Ishikawa (cell line): ENCODE data around the gene ADM.

Experiments
- CEBPB ChIP-seq: IDR thresholded peaks from 2 replicates; pipeline ENCODE4 v1.6.1; 2012
- CREB1 ChIP-seq: IDR thresholded peaks from 2 replicates; pipeline ENCODE4 v1.6.1; 2012; ENCODE audit warnings: low read depth
- EGR1 ChIP-seq: IDR thresholded peaks from 2 replicates; pipeline ENCODE4 v1.6.1; 2012
- EP300 ChIP-seq: IDR thresholded peaks from 2 replicates; pipeline ENCODE4 v1.6.1; 2012; ENCODE audit warnings: borderline replicate concordance
- FOXM1 ChIP-seq: IDR thresholded peaks from 2 replicates; pipeline ENCODE4 v1.6.1; 2012; ENCODE audit warnings: low read depth, borderline replicate concordance
- NFIC ChIP-seq: IDR thresholded peaks from 2 replicates; pipeline ENCODE4 v1.6.1; 2012
- RAD21 ChIP-seq: IDR thresholded peaks from 2 replicates; pipeline ENCODE4 v1.6.1; 2012; ENCODE audit warnings: low read depth
- TAF1 ChIP-seq: IDR thresholded peaks from 2 replicates; pipeline ENCODE4 v1.6.1; 2012; ENCODE audit warnings: low read depth, mild to moderate bottlenecking
- TCF12 ChIP-seq: IDR thresholded peaks from 2 replicates; pipeline ENCODE4 v1.6.1; 2012; ENCODE audit warnings: low read depth
- TEAD4 ChIP-seq: IDR thresholded peaks from 2 replicates; pipeline ENCODE4 v1.6.1; 2012
- YY1 ChIP-seq: IDR thresholded peaks from 2 replicates; pipeline ENCODE4 v1.6.1; 2012; ENCODE audit warnings: low read depth
- ZBTB7A ChIP-seq: IDR thresholded peaks from 2 replicates; pipeline ENCODE4 v1.6.1; 2012; ENCODE audit warnings: low read depth
- TF ChIP-seq, protein P1 (sequence below): IDR thresholded peaks from 2 replicates; pipeline ENCODE4 v1.6.1; 2012
- TF ChIP-seq, protein P2 (sequence below): IDR thresholded peaks from 2 replicates; pipeline ENCODE4 v1.6.1; 2012
- TF ChIP-seq, protein P3 (sequence below): IDR thresholded peaks from 2 replicates; pipeline ENCODE4 v1.6.1; 2012; ENCODE audit warnings: low read depth, mild to moderate bottlenecking

The ADM gene

DNA sequence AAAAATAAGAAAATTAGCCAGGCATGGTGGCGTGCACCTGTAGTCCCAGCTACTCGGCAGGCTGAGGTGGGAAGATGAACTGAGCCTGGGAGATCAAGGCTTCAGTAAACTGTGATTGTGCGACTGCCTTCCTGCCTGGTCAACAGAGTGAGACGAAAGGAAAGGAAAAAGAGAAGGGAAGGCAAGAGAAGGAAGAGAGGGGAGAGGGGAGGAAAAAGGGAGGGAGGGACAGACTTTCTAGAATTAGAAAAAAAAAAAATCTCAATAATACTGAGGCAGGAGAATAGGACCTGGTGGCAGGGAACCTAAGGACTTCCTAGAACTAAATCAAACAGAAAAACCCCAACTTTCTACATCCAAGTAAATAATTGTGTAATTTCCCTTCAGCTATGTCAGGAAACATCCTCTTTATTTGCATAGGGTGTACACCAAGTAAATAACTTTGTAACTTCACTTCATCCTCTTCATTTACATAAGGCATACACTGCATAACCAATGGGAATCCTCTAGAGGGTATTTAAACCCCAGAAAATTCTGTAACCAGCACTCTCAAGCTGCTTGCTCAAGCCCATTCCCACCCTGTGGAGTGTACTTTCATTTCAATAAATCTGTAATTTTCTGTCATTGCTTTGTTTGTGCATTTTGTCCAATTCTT is 19.6 kb upstream of the ADM start:
- TF ChIP-seq ZBTB7A (no peak), CEBPB (no peak), EGR1 (no peak), RAD21 (no peak), TAF1 (no peak), YY1 (no peak), TEAD4 (no peak), CREB1 (no peak), FOXM1 (no peak), EP300 (no peak)
- TF ChIP-seq, protein P1, sequence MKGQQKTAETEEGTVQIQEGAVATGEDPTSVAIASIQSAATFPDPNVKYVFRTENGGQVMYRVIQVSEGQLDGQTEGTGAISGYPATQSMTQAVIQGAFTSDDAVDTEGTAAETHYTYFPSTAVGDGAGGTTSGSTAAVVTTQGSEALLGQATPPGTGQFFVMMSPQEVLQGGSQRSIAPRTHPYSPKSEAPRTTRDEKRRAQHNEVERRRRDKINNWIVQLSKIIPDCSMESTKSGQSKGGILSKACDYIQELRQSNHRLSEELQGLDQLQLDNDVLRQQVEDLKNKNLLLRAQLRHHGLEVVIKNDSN = no peak

DNA sequence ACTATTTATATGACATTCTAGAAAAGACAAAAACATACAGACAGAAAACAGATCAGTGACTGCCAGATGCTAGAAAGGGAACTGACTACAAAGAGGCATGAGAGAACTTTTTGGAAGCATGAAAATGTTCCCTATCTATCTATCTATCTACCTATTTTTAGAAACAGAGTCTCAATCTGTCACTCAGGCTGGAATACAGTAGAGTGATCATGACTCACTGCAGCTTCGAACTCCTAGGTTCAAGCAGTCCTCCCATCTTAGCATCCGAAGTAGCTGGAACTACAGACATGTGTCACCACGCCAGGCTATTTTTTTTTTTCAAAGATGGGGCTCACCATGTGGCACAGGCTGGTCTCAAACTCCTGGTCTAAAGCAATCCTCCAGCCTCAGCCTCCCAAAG is 17.7 kb upstream of the ADM start:
- TF ChIP-seq, protein P2, sequence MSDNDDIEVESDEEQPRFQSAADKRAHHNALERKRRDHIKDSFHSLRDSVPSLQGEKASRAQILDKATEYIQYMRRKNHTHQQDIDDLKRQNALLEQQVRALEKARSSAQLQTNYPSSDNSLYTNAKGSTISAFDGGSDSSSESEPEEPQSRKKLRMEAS = no peak
- no peak for TF ChIP-seq RAD21
- no peak for TF ChIP-seq TEAD4
- TF ChIP-seq, protein P1 = no peak
- no peak for TF ChIP-seq FOXM1
- no peak for TF ChIP-seq EGR1
- no peak for TF ChIP-seq CREB1
- no peak for TF ChIP-seq TAF1
- no peak for TF ChIP-seq CEBPB
- no peak for TF ChIP-seq TCF12
- TF ChIP-seq, protein P3, sequence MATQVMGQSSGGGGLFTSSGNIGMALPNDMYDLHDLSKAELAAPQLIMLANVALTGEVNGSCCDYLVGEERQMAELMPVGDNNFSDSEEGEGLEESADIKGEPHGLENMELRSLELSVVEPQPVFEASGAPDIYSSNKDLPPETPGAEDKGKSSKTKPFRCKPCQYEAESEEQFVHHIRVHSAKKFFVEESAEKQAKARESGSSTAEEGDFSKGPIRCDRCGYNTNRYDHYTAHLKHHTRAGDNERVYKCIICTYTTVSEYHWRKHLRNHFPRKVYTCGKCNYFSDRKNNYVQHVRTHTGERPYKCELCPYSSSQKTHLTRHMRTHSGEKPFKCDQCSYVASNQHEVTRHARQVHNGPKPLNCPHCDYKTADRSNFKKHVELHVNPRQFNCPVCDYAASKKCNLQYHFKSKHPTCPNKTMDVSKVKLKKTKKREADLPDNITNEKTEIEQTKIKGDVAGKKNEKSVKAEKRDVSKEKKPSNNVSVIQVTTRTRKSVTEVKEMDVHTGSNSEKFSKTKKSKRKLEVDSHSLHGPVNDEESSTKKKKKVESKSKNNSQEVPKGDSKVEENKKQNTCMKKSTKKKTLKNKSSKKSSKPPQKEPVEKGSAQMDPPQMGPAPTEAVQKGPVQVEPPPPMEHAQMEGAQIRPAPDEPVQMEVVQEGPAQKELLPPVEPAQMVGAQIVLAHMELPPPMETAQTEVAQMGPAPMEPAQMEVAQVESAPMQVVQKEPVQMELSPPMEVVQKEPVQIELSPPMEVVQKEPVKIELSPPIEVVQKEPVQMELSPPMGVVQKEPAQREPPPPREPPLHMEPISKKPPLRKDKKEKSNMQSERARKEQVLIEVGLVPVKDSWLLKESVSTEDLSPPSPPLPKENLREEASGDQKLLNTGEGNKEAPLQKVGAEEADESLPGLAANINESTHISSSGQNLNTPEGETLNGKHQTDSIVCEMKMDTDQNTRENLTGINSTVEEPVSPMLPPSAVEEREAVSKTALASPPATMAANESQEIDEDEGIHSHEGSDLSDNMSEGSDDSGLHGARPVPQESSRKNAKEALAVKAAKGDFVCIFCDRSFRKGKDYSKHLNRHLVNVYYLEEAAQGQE = no peak
- TF ChIP-seq YY1 = no peak
- no peak for TF ChIP-seq ZBTB7A
- TF ChIP-seq NFIC = no peak
- TF ChIP-seq EP300 = no peak

DNA sequence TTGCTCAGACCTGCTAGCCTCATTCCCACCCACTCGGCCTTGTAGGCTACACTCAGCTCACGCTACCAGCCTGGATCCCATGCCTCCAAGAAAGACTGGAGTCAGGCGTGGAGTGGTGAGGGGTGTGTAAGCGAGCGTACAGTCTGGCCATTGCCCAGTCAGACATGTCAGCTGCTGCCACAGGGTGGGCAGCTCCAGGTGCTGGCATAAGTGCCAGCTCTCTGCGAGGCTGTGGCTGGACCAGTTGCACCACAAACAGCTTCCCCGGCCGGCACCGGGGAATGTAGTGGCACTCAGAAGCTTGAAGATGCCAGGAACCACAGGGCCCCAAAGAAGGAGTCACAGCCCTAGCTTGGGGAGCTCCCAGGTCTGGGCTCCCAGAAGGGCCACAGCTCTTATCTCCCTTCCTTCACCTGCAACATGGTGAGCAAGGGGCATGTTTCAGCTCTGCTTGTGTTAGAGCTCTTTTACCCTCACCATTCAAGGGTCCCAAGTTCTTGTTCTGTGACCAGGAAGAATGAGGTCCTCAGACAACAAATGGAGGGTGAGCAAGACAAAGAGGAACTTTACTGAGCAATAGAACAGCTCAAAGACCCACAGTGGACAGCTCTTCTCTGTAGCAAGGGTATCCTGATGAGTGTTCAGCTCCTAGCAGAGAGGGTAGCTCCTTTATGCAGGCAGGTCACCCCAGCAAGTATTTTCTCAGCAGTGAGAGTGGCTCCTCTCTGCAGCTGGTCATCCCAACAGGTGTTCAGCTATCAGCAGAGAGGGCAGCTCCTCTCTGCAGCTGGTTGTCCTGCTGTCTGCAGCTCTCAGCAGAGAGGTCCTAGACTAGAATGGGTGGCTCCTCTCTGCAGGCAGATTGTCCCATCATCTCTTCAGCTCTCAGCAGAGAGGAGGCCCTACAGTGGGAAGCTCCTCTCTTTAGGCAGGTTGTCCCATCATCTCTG is 16.8 kb upstream of the ADM start:
- no peak for TF ChIP-seq NFIC
- no peak for TF ChIP-seq RAD21
- TF ChIP-seq EGR1 = no peak
- TF ChIP-seq CREB1 = no peak
- TF ChIP-seq CEBPB = no peak
- TF ChIP-seq TAF1 = no peak
- no peak for TF ChIP-seq FOXM1
- TF ChIP-seq, protein P1 = no peak
- TF ChIP-seq, protein P3 = no peak

DNA sequence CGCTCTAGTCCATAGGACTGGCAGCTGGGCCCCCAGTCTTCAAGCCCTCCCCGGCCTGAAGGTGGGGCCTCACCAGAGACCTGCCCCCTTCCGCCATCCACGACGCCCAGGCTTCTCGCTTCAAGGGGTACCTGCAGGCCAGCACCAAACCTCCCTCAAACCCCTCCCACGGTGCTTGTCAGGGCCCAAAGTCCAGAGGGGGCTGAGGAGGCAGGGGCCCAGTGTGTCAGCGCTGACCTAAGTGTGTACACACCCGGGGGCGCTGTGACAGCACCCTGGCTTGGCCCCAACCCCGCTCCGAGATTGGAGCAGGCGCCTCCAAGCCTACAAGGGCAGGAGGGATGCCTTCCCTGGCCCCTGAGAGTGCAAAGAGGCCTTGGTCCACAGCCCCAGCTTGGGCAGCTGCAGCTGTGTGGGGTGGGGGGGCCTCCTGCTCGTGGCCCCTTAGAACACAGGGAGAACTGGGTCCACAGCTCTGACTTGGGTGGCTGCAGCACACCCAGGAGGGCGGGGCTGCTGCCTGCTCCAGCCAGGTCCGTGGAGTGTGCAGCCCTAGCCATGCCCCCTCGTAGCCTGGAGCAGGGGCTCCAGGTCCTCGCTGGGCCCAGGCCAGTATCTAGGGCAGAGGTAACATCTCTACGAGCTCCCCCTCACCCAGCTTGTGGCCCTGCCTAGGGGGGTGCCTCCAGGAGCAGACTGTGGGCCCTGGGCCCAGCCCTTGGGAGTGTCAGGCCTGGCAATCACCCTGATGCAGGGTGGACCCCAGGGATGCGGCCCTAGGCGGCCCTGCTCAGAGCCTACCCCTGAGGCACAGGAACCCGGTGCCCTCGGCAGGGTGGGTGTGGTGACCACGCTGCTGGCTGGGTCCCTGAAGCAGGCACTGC is 15.8 kb upstream of the ADM start:
- no peak for TF ChIP-seq TCF12
- no peak for TF ChIP-seq CREB1
